ENCODE measurements around the gene KSR2.

GRCh38 chr12:117820216-117820907 lies 148.4 kb downstream of the KSR2 start:
- TF ChIP-seq CTCF (IDR thresholded peaks at IDR 0.05) (no peak), REST (IDR thresholded peaks at IDR 0.05; ENCODE audit: insufficient read depth in 1 of 2, low read depth in 2 of 2, low read length in 1 of 2) (no peak), POLR2AphosphoS5 (IDR thresholded peaks at IDR 0.05; ENCODE audit: low read depth, low read length) (no peak), TCF7L2 (IDR thresholded peaks at IDR 0.05; ENCODE audit: low read depth, low read length) (no peak), SIN3A (IDR thresholded peaks at IDR 0.05; ENCODE audit: borderline replicate concordance, insufficient read depth, low read depth, low read length) (no peak)
